K562 (cell line): ENCODE measurements around the gene PHYKPL. TPM values are rescaled to one million over a fixed set of nuclear protein-coding genes. Genes with fewer than 3 reads are reported as not detected.

Source experiments
- SP2 ChIP-seq: IDR thresholded peaks from 2 replicates; pipeline ENCODE4 v1.6.1; 2011; ENCODE audit warnings: mild to moderate bottlenecking, low read depth, low read length, moderate library complexity; ENCODE audit not compliant: poor library complexity, severe bottlenecking; ENCODE audit errors: extremely low read depth
- ZNF707 ChIP-seq: fragments of 250-450 bp; sonication (Bioruptor Pico); conservative IDR thresholded peaks from 2 replicates; pipeline ENCODE4 v1.8.0; 2022; ENCODE audit warnings: inconsistent platforms, mild to moderate bottlenecking, moderate library complexity
- ZNF766 ChIP-seq: fragments of 200-800 bp; sonication (Bioruptor generic); conservative IDR thresholded peaks from 2 replicates; pipeline ENCODE4 v1.6.1; 2016; ENCODE audit warnings: missing genetic modification characterization, missing compliant biosample characterization
- polyA plus RNA-seq, 8 experiments: library from polyadenylated mRNA; depleted of rRNA in 4 of 8; stranded (reverse) in 5 of 8; unstranded in 3 of 8; fragments of >200 nt; fragmentation: Nextera tagmentation in 2 of 8; fragmentation: Illumina TruSeq in 1 of 8; extraction: Ambion mirVana in 2 of 8; extraction: Trizol in 1 of 8; gene quantifications; 2 replicates each; pipeline versions ENCODE4 v1.2.1 to v1.2.3, GENCODE V29; 2011 to 2014; ENCODE audit warnings: inconsistent platforms in 1 of 8, missing spikeins in 1 of 8
- total RNA-seq, 7 experiments: library from RNA; depleted of rRNA in 6 of 7; stranded (reverse); fragments of >200 nt in 6 of 7; fragmentation: Illumina TruSeq in 2 of 7; extraction: Trizol in 2 of 7; gene quantifications; 2 replicates each; pipeline versions ENCODE4 v1.2.1 to v1.2.3, GENCODE V29; 2011 to 2021; ENCODE audit warnings: low replicate concordance in 1 of 7
- TF ChIP-seq, protein P1 (sequence below), 2 experiments: fragments of 450-650 bp in 1 of 2; sonication (generic) in 1 of 2; formaldehyde crosslinking in 1 of 2; IDR thresholded peaks; 2 replicates each; pipeline versions ENCODE4 v1.7.1 to v1.9.0; 2016 to 2022; ENCODE audit warnings: inconsistent platforms in 1 of 2, mild to moderate bottlenecking in 1 of 2, missing genetic modification reagents in 1 of 2

Gene PHYKPL
- total and polyA plus RNA-seq, 9 of the 15 experiments (the other 6 are each of a cell fraction or from before 2014, with no cell fraction given) = 4.7 to 34.7 (median 18.6) TPM

DNA sequence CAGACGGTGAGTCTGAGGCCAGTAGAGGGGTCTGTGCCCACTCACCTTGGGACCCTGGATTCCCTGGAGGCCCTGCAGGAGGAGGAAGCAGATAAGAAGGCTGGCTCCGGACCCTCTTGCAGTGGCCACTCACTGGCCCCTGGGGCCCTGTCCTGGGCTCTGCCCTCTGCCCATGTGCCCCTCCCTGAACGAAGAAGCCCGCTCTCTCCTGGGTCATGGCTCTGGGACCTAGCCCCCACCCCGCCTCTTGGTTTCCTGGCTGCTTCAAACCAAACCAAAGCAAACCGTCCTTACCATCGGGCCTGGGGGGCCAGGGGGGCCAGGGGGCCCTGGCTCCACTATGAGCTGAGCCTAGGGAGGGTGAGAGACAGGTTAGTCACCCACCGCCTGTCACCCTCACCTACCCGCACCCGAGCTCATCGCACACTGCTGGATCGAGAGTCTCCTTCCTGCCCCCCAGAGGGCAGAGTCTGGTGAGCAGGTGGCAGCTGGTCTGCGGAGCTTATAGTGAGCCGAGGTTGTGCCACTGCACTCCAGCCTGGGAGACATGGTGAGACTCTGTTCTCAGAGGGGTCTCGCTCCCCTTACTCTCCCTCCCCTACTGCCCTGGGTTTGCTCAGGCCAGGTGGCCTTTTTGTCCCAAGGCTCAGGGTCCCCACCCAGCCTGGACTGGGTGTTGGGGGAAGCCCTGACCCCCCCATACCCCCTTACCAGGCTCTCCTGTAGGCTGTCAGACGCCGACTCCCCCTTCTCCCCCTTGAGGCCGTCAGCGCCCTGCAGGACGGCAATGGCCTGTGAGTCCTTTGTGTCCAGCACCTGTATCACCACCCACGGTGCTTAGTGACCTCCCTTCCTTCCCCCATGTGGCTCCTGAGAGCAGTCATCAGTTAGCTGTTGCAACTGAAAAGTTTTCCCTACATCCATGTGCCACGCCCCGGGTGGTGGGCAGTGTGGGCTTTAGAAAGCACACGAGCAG is 15.2 kb upstream of the PHYKPL start (continued):
- TF ChIP-seq, protein P1, sequence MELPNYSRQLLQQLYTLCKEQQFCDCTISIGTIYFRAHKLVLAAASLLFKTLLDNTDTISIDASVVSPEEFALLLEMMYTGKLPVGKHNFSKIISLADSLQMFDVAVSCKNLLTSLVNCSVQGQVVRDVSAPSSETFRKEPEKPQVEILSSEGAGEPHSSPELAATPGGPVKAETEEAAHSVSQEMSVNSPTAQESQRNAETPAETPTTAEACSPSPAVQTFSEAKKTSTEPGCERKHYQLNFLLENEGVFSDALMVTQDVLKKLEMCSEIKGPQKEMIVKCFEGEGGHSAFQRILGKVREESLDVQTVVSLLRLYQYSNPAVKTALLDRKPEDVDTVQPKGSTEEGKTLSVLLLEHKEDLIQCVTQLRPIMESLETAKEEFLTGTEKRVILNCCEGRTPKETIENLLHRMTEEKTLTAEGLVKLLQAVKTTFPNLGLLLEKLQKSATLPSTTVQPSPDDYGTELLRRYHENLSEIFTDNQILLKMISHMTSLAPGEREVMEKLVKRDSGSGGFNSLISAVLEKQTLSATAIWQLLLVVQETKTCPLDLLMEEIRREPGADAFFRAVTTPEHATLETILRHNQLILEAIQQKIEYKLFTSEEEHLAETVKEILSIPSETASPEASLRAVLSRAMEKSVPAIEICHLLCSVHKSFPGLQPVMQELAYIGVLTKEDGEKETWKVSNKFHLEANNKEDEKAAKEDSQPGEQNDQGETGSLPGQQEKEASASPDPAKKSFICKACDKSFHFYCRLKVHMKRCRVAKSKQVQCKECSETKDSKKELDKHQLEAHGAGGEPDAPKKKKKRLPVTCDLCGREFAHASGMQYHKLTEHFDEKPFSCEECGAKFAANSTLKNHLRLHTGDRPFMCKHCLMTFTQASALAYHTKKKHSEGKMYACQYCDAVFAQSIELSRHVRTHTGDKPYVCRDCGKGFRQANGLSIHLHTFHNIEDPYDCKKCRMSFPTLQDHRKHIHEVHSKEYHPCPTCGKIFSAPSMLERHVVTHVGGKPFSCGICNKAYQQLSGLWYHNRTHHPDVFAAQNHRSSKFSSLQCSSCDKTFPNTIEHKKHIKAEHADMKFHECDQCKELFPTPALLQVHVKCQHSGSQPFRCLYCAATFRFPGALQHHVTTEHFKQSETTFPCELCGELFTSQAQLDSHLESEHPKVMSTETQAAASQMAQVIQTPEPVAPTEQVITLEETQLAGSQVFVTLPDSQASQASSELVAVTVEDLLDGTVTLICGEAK (IDR thresholded peaks at IDR 0.05) = no peak
- TF ChIP-seq, protein P1 (CRISPR knock-in tag; IDR thresholded peaks at IDR 0.05) = no peak
- TF ChIP-seq ZNF707 (CRISPR knock-in tag) = no peak
- no peak for TF ChIP-seq SP2
- TF ChIP-seq ZNF766 (CRISPR knock-in tag) = no peak
- TF ChIP-seq, all 486 proteins: peak for 0
